ENCODE data around the gene BEND5.

Gene BEND5

DNA sequence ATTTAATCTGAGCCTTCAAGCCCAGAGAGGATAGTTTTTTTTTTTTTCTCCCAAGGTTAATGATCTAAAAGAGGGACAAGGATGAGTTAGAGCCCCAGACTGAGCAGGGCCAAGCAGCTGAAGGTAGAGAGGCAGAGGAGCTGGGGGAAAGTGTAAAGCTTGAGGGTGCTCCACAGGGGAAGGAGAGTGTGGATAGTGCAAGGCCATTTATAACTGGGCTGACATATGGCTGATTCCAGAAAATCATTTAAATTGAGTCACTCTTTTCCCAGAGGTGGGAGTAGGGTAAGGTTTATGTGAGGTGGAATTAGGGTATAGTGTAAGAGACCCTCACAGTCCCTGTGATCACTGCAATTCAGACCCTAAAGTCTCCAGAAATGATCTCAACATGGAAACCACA lies 55.8 kb downstream of the BEND5 start:
- no peak for DNase-seq (ENCODE audit: low read depth)

DNA sequence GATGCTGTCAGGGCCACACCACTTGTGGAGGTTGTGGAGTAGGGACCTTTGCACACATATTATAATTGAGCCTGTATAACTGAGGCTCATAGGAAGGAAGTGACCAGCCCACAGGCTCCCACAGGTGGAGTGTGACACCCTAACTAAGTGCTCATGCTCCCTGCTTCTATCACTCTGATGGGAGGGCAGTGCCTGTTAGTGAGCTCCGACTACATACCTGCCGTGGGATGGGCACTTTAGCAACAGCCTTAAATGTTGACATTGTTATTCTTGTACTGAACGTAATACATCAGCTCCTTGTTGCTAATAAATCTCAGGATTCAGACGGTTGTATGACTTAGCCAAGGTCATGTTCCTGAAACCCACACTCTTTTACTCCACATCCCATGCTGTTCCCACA lies 58.0 kb downstream of the BEND5 start:
- no peak for DNase-seq (ENCODE audit: low read depth)

DNA sequence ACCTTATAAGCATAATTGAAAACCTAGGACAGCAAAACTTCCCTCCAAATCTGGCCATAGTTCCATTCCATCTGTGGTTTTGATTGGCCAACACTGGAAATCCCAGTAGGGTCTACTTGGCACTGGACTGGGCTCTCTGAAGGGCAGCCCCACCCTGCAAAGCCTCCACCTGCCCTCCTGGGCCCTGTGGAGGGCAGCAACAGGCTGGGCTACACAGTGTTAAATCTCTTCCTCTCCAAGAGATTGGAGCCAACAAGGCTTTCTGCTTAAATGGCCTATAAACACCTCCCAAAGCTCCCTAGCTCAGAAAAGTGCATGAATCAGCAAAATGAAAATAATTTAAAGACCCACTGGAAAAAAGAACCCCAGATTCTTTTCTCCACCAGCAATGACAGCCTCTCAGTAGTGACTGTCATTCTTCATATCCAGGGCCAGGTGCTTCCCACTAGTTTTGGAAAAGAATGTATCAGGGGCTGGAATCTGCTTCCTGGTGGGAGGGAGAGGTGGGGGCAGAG lies 58.5 kb downstream of the BEND5 start:
- DNase-seq (ENCODE audit: low read depth), result no peak

DNA sequence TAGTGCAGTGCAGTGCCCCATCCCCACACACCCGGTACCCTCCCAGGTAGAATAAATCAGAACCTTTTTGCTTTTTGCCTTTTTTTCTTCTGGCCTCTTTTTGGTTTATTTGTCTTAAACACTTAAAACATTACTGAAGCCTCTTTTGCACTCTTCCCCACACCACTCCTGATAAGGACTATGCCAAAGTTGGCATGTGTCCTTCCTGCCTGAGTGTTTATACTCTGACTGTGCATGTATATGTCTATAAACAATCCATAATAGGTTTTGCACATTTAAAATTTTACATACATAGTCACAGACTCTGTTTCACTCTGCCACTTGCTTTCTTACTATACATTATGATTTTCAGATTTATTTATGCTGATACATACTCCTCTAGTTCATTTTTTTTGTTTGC lies 59.6 kb downstream of the BEND5 start:
- no peak for DNase-seq (ENCODE audit: low read depth)

DNA sequence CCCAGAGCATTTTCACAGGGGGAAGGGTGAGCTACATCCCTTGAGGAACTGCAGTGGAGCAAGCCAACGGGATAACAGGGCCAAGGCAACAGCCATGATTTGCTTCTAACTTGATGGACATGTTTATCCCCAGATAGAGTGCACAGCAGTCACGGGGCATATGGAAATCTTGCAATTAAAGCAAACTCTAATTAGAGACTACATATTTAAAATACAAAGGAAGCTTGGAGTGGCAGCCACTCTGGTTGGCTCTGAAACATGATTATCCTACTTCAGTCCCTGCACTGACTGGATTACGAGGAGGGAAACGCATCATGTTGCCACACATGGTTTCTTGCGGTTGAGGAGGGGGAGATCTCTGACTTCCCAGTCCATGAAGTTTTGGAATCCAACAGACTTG lies 60.8 kb downstream of the BEND5 start:
- no peak for DNase-seq (ENCODE audit: low read depth)

DNA sequence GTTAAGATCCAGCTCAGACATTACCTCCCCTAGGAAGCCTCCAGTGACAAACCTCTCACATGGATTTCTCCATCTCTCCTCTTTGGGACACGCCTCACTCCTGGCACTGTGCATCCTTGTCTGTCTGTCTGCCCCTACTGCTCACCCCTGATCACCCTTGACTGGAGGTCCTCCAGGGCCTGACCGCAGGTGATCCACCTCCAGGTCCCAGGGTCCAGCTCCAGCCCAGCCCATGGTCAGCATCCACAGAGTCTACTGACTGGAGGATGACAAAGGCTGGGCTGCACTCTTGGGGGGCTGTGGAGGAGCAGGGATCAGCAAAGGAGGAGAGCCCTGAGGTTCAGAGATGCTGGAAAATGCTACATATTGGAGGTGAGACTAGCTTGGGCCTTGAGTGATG lies 65.8 kb downstream of the BEND5 start:
- no peak for DNase-seq (ENCODE audit: low read depth)

DNA sequence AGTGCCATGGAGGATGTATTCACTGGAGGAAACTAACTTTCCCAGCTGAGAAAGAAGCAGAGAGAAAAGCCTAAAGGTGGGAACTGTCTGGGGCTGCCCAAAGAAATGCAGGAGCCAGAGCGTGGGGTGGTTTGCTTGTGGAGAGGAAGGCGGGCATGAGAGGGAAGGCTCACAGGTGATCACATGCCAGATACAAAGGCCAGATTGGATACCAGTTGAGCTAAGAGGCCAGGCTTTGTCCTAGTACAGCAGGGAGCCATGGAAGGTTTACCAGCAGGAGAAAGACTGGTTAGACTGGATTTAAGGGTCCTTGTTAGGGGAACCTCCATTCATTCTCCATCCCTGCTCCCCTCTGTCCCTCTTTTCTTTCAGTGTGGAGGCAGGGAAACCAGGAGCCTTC lies 66.4 kb downstream of the BEND5 start:
- no peak for DNase-seq (ENCODE audit: low read depth)

DNA sequence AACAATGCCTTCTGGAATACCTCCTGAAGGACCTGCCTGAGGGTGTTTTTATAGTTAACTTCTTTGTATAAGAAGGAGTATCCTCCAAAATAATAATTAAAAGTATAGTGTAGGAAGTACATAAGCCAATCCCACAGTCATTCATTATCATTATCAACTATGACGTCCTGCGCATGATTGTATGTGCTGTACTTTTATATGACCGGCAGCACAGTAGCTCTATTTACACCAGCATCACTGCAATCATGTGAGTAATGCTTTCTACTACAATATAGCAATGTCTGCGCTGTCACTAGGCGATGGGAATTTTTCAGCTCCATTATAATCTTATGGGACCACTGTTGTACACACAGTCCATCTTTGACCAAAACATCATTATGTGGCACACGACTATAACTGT lies 72.0 kb downstream of the BEND5 start:
- DNase-seq (ENCODE audit: low read depth), result no peak

DNA sequence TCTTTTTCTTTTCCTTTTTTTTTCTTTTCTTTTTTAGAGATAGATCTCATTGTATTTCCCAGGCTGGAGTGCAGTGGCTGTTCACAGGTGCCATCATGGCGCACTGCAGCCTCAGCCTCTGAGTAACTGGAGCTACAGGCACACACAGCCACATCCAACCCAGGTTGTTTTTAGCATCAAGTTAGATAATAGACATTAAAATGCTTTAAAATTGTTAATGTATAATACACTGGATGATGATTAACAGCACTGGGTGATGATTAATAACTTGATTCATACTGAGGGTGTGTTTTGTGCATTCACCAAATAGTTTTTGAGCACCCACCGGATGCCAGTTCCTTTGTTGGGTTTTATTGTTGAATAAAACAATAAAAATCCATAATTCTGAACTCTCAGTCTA lies 75.2 kb downstream of the BEND5 start:
- DNase-seq (ENCODE audit: low read depth), result no peak

DNA sequence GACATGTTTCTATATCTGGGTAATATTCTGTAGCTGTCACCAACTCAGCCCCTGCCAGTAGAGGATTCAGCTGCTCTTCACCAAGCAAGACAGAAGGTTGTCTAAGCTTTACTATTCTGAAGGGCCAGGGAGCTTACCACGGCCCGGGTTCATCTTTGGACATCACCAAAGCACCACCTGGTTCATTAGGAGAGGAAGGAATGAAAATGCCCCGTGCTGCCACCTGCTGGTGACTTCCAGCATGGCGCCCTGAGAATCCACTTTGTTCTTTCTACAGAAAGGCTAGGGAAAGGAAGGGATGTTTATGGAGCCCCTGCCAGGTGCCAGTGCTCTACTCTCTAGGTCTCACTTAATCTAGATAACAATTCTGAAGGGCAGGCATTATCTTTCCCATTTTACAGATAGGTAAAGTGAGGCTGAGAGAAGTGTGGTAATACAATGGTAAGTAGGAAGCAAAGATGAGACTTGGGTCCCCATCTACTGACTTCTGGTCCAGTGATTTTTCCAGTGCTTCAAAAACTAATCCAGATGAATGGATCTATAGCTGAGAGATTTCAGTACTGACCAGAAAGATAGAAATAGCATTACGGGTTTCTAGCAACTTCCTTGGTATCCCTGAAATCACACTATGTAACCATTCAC lies 79.5 kb downstream of the BEND5 start:
- DNase-seq (ENCODE audit: low read depth), result no peak

DNA sequence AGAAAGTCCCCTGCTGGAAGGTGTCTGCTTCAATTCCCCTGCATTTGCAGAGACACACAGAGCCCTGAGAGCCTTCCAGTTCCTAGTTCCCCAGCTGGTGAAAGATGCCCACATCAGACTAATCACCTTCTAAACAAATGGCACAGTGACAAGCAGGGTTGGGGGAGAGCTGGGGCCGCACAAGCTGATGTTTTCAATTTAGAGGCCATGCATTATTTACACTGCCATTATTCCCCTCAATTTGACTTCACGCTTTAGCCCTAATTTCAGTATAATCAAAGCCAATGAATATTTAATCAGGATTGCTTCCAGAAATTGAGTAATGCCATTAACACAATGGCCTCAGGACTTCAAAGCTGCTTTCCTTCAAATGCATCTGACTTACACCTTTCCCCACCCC lies 81.5 kb downstream of the BEND5 start:
- DNase-seq (ENCODE audit: low read depth), result no peak

DNA sequence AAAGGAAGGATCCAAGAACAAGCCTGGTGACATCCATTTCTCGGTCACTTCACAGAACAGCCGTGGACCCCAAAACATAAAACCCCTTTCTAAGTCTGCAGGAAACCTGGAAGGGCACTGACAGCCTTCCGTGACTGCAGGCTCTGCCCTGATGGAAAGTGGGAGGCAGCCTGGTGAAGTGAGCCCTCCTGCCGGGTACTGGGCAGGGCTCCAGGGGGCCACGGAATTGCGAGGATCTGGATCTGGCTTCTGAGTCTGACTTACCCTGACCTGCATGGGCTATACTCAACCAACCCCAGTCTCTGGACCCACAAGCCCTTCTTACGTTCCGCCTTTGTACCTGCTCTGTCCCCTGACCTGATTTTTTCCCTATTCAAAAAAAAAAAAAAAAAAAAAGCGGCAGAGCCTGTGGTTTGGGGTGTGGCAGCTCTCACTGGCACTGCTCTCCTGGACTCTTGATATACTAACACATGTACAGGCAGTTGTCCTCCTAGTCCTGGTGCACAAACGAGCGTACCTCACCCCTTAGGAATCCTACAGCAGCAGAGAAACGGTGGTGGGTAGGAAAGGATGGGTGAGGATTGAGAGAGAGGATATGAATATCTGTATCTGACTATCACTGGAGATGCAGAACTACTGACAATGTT lies 82.9 kb downstream of the BEND5 start:
- no peak for DNase-seq (ENCODE audit: low read depth)

DNA sequence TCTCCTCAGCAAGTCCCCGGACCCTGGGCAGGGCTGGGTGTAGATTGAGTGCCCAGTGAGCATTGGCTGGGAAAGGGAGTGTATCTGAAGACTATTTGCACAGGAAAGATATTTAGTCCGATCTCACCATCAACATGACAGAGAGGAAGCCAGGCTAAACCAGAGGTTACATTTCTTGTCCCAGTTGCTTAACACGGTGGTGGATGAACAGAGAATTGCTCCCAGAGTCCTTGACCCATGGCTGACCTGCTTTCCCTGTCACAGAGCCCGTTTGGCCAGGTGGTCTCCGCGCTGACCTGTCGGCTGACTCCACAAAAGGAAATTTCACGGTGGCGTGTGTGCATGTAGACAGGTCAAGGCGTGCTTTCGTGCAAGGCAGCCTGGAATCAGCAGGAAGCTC lies 83.5 kb downstream of the BEND5 start:
- no peak for DNase-seq (ENCODE audit: low read depth)

DNA sequence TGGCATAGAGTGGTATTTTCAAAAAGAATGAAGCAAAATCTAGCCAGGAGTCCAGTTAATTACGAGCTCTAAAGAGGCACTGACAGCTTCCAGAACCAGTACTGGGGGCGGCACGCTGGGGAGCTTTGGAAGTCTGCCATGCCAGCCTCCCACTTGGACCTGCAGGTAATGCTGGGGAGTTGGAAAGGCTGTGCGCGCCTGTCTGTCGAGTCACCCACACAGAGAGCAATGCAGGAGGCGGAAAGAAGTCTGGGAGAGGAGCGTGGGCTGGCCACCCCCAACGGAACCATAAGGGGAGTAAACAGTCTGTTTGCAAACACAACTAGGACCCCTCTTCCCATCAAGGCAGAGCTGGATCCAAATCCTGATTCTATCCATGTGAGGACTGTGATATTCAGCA lies 84.5 kb downstream of the BEND5 start:
- DNase-seq (ENCODE audit: low read depth), result no peak

DNA sequence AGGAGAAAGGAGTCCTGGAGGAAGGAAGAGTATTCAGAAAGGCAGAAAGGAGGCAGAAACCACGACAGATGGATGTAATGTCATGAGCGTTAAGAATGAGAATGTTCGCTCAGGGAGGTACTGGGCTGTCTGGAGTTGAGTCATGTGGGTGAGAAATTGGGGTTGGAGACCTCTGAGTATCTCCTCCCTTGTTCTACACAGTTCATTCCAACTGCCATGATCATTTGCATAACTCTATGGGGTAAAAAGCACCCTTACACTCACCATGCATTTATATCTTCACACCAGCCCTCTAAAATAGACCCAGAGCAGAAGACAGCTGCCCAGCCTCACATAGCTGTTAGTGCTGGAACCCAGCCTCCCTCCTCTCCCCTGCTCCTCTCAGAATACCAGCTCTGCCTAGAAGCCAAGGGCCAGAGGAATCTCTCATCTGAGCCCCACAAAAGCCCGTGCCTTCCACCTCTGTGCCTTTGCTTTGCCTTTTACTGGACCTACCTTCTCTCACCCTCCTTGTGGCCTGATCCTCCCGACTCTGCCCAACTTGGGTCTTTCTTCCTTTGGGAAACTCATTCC lies 85.2 kb downstream of the BEND5 start:
- DNase-seq (ENCODE audit: low read depth), result no peak

DNA sequence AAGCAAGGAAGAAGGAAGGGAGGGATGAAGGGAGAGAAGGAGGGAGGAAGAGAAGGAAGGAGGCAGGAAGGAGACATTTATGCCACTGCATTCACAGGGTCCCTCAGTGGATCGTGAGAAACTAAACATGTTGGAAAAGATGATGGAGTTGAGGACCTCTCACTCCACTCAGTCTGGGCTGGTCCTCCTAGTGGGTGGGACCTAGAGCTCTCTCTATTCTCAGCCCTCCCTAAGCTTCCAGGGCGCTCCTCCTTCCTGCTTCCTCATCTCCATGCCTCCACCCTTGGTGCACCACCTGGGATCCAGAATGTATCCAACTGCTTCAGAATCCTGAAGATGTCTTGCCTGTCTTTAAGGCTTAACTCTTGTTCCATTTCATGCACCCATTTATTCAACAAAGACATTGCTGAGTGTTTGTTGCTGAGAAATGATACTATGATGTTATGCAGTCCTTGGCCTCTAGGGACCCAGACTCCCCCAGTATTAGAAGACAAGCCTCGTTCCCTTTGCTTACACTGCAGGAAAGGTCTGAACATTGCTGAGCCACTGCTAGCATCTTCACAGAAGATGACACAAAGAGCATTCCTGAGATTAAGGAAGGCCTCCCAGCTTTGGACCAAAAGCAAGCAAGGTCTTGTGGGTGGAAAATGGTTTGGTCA lies 88.5 kb downstream of the BEND5 start:
- DNase-seq (ENCODE audit: low read depth), result no peak

DNA sequence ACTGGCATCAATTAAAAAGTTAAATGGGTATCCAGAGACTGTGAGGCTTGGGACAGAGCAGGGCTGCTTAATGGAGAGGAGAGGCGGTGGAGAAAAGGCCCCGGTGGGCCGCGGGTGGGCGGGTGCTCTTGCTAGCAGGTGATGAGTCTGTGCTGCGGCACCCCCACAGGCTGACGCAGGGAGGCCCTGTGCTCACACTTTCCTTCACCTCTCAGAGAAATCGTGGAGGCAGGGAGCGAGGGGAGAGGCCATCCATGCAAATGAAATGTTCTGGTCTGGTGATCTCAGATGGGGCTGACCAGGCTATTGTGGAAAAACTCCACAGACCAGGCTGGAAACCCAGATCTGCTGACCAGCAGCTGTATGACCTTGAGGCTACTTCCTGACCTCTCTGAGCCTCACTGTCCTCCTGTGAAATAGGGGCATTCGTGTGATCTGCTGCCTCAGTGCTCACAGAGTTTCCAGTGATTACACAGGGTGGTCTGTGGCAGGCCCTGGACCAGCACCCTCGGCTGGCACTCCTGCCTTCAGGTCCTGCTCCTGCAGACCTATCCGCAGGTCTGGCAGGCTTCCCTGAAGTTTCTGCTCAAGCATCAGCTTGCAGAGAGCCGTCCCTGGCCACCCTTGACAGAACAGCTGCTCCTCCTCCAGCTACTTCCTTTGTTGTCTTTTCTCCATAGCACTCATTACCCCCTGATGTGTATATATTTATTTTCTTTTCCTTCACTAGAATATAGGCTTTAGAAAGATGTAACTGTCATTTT lies 89.2 kb downstream of the BEND5 start:
- no peak for DNase-seq (ENCODE audit: low read depth)

DNA sequence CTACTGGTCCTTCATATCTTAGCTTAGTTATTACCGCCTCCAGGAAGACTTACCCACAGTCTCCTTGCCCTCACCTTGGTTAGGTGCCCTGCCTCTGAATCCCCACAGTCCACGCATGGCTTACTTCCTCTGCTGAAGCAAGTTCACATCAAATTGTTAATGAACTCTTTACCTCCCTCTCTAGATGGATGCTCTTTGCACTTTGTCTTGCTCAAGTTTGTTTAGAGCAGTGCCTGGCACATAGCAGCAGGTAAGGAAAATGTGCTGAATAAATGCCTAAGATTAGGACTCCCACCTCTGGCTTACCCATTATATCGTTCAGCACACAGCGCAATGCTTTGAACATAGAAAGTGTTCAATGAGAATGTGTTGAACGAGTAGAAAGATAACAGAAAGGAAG lies 90.5 kb downstream of the BEND5 start:
- DNase-seq (ENCODE audit: low read depth), result no peak

DNA sequence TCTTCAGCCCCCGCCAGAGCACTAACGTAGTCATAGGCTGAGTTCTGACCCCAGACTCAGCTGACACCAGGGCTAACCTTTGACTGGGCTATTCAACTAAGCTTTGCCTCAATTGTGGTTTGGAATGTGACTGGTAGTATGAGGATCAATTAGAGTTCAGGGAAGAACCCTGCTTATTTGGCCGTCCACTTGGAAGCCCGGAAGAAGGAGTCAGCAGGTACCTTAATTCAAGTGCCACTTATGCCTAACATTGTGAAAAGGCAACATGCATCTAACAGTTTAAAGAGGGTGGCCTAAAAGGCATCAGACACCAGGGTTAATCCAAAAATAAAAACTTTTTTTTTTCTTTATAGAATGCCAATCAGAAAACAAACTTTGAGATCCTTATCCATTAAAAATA lies 92.3 kb downstream of the BEND5 start:
- no peak for DNase-seq (ENCODE audit: low read depth)

DNA sequence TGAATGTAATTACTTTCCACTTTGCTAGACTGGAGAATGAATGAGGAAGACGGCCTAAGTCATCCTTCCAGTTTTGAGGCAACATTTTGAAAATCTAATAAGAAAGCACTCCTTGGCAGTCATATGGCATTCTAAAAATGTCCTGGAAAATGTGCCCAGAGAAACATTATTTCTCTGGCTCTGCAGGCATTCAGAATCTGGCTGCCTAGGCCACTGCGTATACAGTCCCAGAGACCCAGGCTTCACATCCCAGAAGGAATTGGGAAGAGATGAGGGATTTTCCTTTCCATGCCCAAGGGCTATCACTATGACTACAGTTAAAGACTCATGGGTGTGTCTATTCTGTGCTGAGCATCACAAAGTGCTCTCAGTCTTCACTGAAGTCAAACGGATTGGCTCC lies 92.9 kb downstream of the BEND5 start:
- DNase-seq (ENCODE audit: low read depth), result no peak

DNA sequence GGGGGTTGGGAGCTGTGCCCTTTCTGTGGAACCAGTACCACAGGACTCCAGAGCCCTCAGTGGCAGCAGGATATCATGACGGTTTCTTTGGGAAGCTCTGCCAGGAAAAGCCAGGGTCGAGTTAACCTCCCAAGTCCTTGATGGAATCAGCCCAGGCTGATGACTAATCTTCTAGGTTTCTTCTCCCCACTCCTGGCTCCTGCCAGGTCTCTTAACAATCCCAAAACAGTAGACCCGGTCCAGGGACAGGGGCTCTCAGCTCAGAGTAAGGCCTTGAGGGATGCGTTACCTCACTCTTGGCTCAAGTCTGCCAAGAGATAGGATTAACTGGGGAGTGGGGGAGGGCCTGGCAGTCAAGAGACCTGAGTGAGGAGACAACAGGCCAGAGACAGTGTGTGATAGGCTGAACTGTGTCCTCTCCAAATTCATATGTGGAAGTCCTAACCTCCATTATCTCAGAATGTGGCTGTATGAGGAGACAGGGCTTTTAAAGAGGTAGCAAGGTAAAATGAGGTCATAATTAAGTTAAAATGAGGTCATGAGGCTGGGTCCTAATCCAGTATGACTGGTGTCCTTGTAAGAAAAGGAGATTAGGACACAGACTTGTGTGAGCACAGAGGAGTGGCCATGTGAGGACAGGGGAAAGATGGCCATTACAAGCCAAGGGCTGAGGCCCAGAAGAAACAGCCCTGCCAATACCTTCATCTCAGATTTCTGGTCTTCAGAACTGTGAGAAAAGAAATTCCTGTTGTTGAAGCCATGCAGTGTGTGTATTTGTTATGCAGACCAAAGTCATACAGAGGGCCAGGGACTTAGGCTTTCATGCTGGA lies 95.0 kb downstream of the BEND5 start:
- no peak for DNase-seq (ENCODE audit: low read depth)
